NCI-H524 treated with DMSO at 0.1 percent for 48 hours (cell line): ENCODE results near the gene ZNF844.
"Not testable (repeated sequence)": the region's sequence is repeated elsewhere in the genome, so short reads cannot be mapped to it uniquely, and the experiment has no call there.

Source experiments
- DNase-seq: peaks from one replicate; lab custom pipeline; 2025; lab: John Stamatoyannopoulos, UW

ZNF844 gene

GRCh38 chr19:12064590-12065538 lies at the start of gene ZNF844:
Gene ZNF844 (plus strand): TSS chr19:12064731. CDS start chr19:12064874, 143 bp downstream.
- peak; percentile 3 for DNase-seq

GRCh38 chr19:12015015-12015752 lies 49.3 kb upstream of the ZNF844 start:
- no peak for DNase-seq

GRCh38 chr19:12015753-12016116 lies 48.8 kb upstream of the ZNF844 start:
- DNase-seq, result no peak

GRCh38 chr19:12034198-12034597 lies 30.3 kb upstream of the ZNF844 start:
- no peak for DNase-seq

GRCh38 chr19:12034620-12035019 lies 29.9 kb upstream of the ZNF844 start:
- no peak for DNase-seq

- DNase-seq, result no peak
These were observed 29.0 kb upstream of the ZNF844 start, which contains the start of gene ZNF433 for GRCh38 chr19:12035220-12036172. Gene ZNF433 (minus strand): TSS chr19:12035679. CDS start chr19:12035539, 140 bp downstream.

- DNase-seq, result no peak
These were observed 21.6 kb upstream of the ZNF844 start for GRCh38 chr19:12042893-12043292.

- no peak for DNase-seq
These were observed 20.6 kb upstream of the ZNF844 start for GRCh38 chr19:12043752-12044422.

GRCh38 chr19:12047868-12048267 lies 16.7 kb upstream of the ZNF844 start:
- no peak for DNase-seq

GRCh38 chr19:12052091-12052496 lies 12.4 kb upstream of the ZNF844 start:
- DNase-seq, result no peak

- peak; percentile 81 for DNase-seq
These were observed 11.9 kb upstream of the ZNF844 start, which contains the start of gene ZNF878 for GRCh38 chr19:12052497-12053169. Gene ZNF878 (minus strand): TSS chr19:12052961. CDS start chr19:12052801, 160 bp downstream.

GRCh38 chr19:12055784-12056183 lies 8.7 kb upstream of the ZNF844 start:
- DNase-seq, result no peak

- DNase-seq, result no peak
These were observed 11.1 kb downstream of the ZNF844 start for GRCh38 chr19:12075538-12076139.

GRCh38 chr19:12076331-12076730 lies 11.8 kb downstream of the ZNF844 start:
- DNase-seq, result not testable (repeated sequence)

- no peak for DNase-seq
These were observed 12.8 kb downstream of the ZNF844 start for GRCh38 chr19:12077375-12077774.

- DNase-seq, result not testable (repeated sequence)
These were observed 18.8 kb downstream of the ZNF844 start for GRCh38 chr19:12083336-12083735.

GRCh38 chr19:12085074-12085818 lies 20.7 kb downstream of the ZNF844 start:
- no peak for DNase-seq

- no peak for DNase-seq
These were observed 26.3 kb downstream of the ZNF844 start for GRCh38 chr19:12090807-12091206.
